B cell (primary cell): ENCODE results near the gene GRPEL1. TPM values are rescaled to one million over a fixed set of nuclear protein-coding genes. Genes with fewer than 3 reads are reported as not detected.

ENCODE experiments used
- ATAC-seq: fragments of 200-7000 bp; cut with Tn5 transposase; one replicate; pipeline ENCODE4 v1.10.0; 2021; ENCODE audit warnings: low read depth, mild to moderate bottlenecking, moderate number of reproducible peaks, moderate library complexity
- CTCF ChIA-PET: fragments of 350-600 bp; sonication (Branson Sonifier 250); formaldehyde crosslinking; loops from one replicate; lab custom pipeline; 2021; ENCODE audit warnings: antibody characterized with exemption, inconsistent platforms; lab: Charles Lee
- POLR2A ChIA-PET: fragments of 350-600 bp; sonication (Branson Sonifier 250); formaldehyde crosslinking; loops from one replicate; lab custom pipeline; 2021; ENCODE audit warnings: antibody characterized with exemption; lab: Charles Lee
- DNase-seq: peaks from one replicate; pipeline ENCODE4 v3.0.0; 2013
- H2AFZ ChIP-seq: 2 replicates; pipeline ENCODE4 v1.6.1; 2012; ENCODE audit warnings: mild to moderate bottlenecking, low read depth, low read length; ENCODE audit not compliant: insufficient read depth, poor library complexity, severe bottlenecking
- H3K27ac ChIP-seq, 2 donors: 1 replicate in 1 of 2; 2 replicates in 1 of 2; pipeline ENCODE4 v1.5.1; 2012 to 2013; ENCODE audit warnings: low read length in 2 of 2, mild to moderate bottlenecking in 2 of 2, moderate library complexity in 1 of 2
- H3K27me3 ChIP-seq, 4 experiments: fragments of 200-600 bp in 1 of 4; sonication (generic) in 1 of 4; replicated peaks in 1 of 4; 1 replicate in 2 of 4; 2 replicates in 2 of 4; pipeline versions ENCODE4 v1.6.1 to v1.7.0; 2013 to 2016; ENCODE audit warnings: low read length in 3 of 4, mild to moderate bottlenecking in 2 of 4, mixed read lengths in 1 of 4, moderate library complexity in 1 of 4; ENCODE audit not compliant: insufficient read depth in 4 of 4, control insufficient read depth in 3 of 4; ENCODE audit errors: control extremely low read depth in 1 of 4
- H3K36me3 ChIP-seq, 2 experiments: replicated peaks in 1 of 2; 1 replicate in 1 of 2; 2 replicates in 1 of 2; pipeline versions ENCODE4 v1.6.1 to v1.7.1; 2013; ENCODE audit warnings: low read length in 1 of 2; ENCODE audit not compliant: insufficient read depth in 2 of 2, control insufficient read depth in 1 of 2; ENCODE audit errors: control extremely low read depth in 1 of 2, extremely low read depth in 1 of 2
- H3K4me1 ChIP-seq, 2 donors: fragments of 200-600 bp in 1 of 2; sonication (generic) in 1 of 2; 1 replicate in 1 of 2; 2 replicates in 1 of 2; pipeline versions ENCODE4 v1.5.1 to v1.6.1; 2013 to 2017; ENCODE audit warnings: low read length in 2 of 2; ENCODE audit not compliant: control insufficient read depth in 2 of 2, insufficient read depth in 2 of 2
- H3K4me2 ChIP-seq: replicated peaks from 2 replicates; pipeline ENCODE3; 2012; ENCODE audit warnings: mild to moderate bottlenecking, low read depth, low read length; ENCODE audit not compliant: poor library complexity, severe bottlenecking
- H3K4me3 ChIP-seq, 5 experiments: fragments of 200-600 bp in 1 of 5; sonication (generic) in 1 of 5; 1 replicate in 3 of 5; 2 replicates in 2 of 5; pipeline versions ENCODE4 v1.5.1 to v1.7.0; 2011 to 2016; ENCODE audit warnings: low read length in 4 of 5, mild to moderate bottlenecking in 4 of 5, low read depth in 2 of 5, control low read depth in 1 of 5, moderate library complexity in 1 of 5; ENCODE audit not compliant: insufficient read depth in 1 of 5; ENCODE audit errors: control extremely low read depth in 1 of 5, extremely low read depth in 1 of 5
- H3K79me2 ChIP-seq: fragments of 200-600 bp; sonication (generic); one replicate; pipeline ENCODE4 v1.6.0; 2016; ENCODE audit warnings: low read length; ENCODE audit not compliant: control insufficient read depth, insufficient read depth
- H3K9ac ChIP-seq: fragments of 200-600 bp; sonication (generic); 2 replicates; pipeline ENCODE4 v1.6.1; 2017; ENCODE audit warnings: mild to moderate bottlenecking, low read length, moderate library complexity
- H3K9me3 ChIP-seq, 3 donors: one replicate each; pipeline versions ENCODE4 v1.6.1 to v1.7.1; 2013; ENCODE audit warnings: low read length in 2 of 3; ENCODE audit not compliant: control insufficient read depth in 2 of 3, insufficient read depth in 1 of 3; ENCODE audit errors: control extremely low read depth in 1 of 3
- H4K20me1 ChIP-seq: 2 replicates; pipeline ENCODE4 v1.6.0; 2012; ENCODE audit warnings: mild to moderate bottlenecking, low read length; ENCODE audit not compliant: insufficient read depth, control insufficient read depth, poor library complexity, severe bottlenecking
- H3K27ac Mint-ChIP-seq: one replicate; pipeline ENCODE4 v1.8.0; 2021; ENCODE audit warnings: mixed read lengths
- H3K27me3 Mint-ChIP-seq: one replicate; pipeline ENCODE4 v1.8.0; 2021; ENCODE audit warnings: mixed read lengths
- H3K4me1 Mint-ChIP-seq: one replicate; pipeline ENCODE4 v1.8.0; 2021; ENCODE audit warnings: mixed read lengths
- H3K4me3 Mint-ChIP-seq: one replicate; pipeline ENCODE4 v1.8.0; 2021; ENCODE audit warnings: mixed read lengths
- H3K9me3 Mint-ChIP-seq: one replicate; pipeline ENCODE4 v1.8.0; 2022; ENCODE audit warnings: mixed read lengths; ENCODE audit not compliant: insufficient read depth
- CTCF ChIP-seq: fragments of 200-600 bp; IDR thresholded peaks from one replicate; pipeline ENCODE4 v1.8.0; 2022; ENCODE audit warnings: antibody characterized with exemption, mild to moderate bottlenecking
- EZH2 ChIP-seq: IDR thresholded peaks from 2 replicates; pipeline ENCODE4 v1.6.1; 2012; ENCODE audit warnings: borderline replicate concordance, low read depth, mild to moderate bottlenecking, moderate library complexity, low read length; ENCODE audit not compliant: insufficient read depth, poor library complexity, severe bottlenecking
- WGBS: methylation state at CpG from one replicate; pipeline ENCODE4 v1.1.5; 2013; ENCODE audit warnings: missing lambda C conversion rate; ENCODE audit not compliant: insufficient coverage; 5-methylcytosine and 5-hydroxymethylcytosine counted together
- intact Hi-C: fragments of 100-400 bp; cut with micrococcal nuclease; formaldehyde crosslinking; loops from one replicate; pipeline ENCODE4 v1.10.0; 2022
- polyA plus RNA-seq: library from polyadenylated mRNA; depleted of rRNA; stranded (reverse); fragments of >200 nt; gene quantifications from 2 replicates; pipeline ENCODE4 v1.2.3, GENCODE V29; 2012
- total RNA-seq, 2 donors: library from RNA; stranded (reverse); fragments of 120-200 nt in 1 of 2; gene quantifications; 1 replicate in 1 of 2; 2 replicates in 1 of 2; pipeline versions ENCODE4 v1.2.3 to v1.2.4, GENCODE V29; 2013 to 2022

GRPEL1 gene
- total and polyA plus RNA-seq, 2 donors (not counting 1 experiment from before 2014, with no cell fraction given), result 15.0 to 26.0 TPM

GRCh38 chr4:7031558-7032449, 36.1 kb downstream of the GRPEL1 start:
- Mint-ChIP-seq H3K9me3 (no peaks in the 10 kb centered on the region), H3K4me1 (peaks cover 2% of the 10 kb centered on the region), H3K27me3 (no peaks in the 10 kb centered on the region), H3K27ac (no peak overlapping the region), H3K4me3 (no peak overlapping the region)
- intact Hi-C loops, result no loop called here
- DNase-seq (no peak), ATAC-seq (no peak)
- no peaks in the 10 kb centered on the region for H3K4me1 ChIP-seq
- ChIA-PET CTCF (interaction anchor here (1.2 kb wide), 1 partner anchor 39 kb away, joined by 3 read pairs; no protein-coding TSS in a partner anchor), POLR2A (interaction anchor here (0.6 kb wide), 1 partner anchor 11 kb away, joined by 3 read pairs; a partner anchor contains a TSS)
- no peaks in the 10 kb centered on the region for H3K27me3 ChIP-seq
- H3K9ac ChIP-seq, result no peak overlapping the region
- no peak overlapping the region for H3K4me3 ChIP-seq
- H3K27ac ChIP-seq, result no peak overlapping the region
- H3K4me2 ChIP-seq, result no peak overlapping the region
- H3K79me2 ChIP-seq, result peaks cover 7% of the 10 kb centered on the region
- no peaks in the 10 kb centered on the region for H3K9me3 ChIP-seq
- H2AFZ ChIP-seq, result no peak overlapping the region
- peaks cover 12% of the 10 kb centered on the region for H4K20me1 ChIP-seq
- TF ChIP-seq CTCF, result no peak
- TF ChIP-seq EZH2, result no peak
- 75% methylated on average over 26 of the region's 35 CpGs for whole genome bisulfite sequencing
- peaks cover 0 to 47% of the 10 kb centered on the region in 2 experiments for H3K36me3 ChIP-seq

GRCh38 chr4:7030856-7031255, 37.0 kb downstream of the GRPEL1 start:
- Mint-ChIP-seq H3K4me1 (peaks cover 2% of the 10 kb centered on the region), H3K4me3 (no peak overlapping the region)

More at GRCh38 chr4:7030856-7031255, 37.0 kb downstream of the GRPEL1 start:
- Histone ChIP-seq H3K27me3 (no peaks in the 10 kb centered on the region), H3K79me2 (peaks cover 7% of the 10 kb centered on the region), H4K20me1 (peaks cover 12% of the 10 kb centered on the region), H3K36me3 (peaks cover 0 to 52% of the 10 kb centered on the region in 2 experiments), H3K4me1 (no peaks in the 10 kb centered on the region), H3K4me2 (no peak overlapping the region), H2AFZ (no peak overlapping the region), H3K9me3 (no peaks in the 10 kb centered on the region), H3K27ac (no peak overlapping the region), H3K4me3 (no peak overlapping the region), H3K9ac (no peak overlapping the region)
- ATAC-seq (no peak), DNase-seq (no peak)
- H3K9me3 Mint-ChIP-seq, result no peaks in the 10 kb centered on the region
- ChIA-PET POLR2A (no interaction called here), CTCF (no interaction called here)
- intact Hi-C loops, result no loop called here
- no peak overlapping the region for H3K27ac Mint-ChIP-seq
- H3K27me3 Mint-ChIP-seq, result no peaks in the 10 kb centered on the region
- TF ChIP-seq EZH2 (no peak), CTCF (no peak)
- WGBS, result 98% methylated on average over 10 of the region's 10 CpGs
